NCI-H510A (cell line): ENCODE results near the gene DBF4B.

Experiments used
- DNase-seq: peaks from one replicate; lab custom pipeline; 2025; lab: John Stamatoyannopoulos, UW

DBF4B gene

GRCh38 chr17:44760474-44761308 is 52.2 kb downstream of the DBF4B start:
- DNase-seq = no peak

- DNase-seq = no peak
Observed at GRCh38 chr17:44761932-44762810, 53.7 kb downstream of the DBF4B start.

GRCh38 chr17:44763170-44763569 is 54.7 kb downstream of the DBF4B start:
- DNase-seq = no peak

GRCh38 chr17:44765965-44766364 is 57.5 kb downstream of the DBF4B start:
- no peak for DNase-seq

- no peak for DNase-seq
Observed at GRCh38 chr17:44766409-44767038, 58.1 kb downstream of the DBF4B start.

- no peak for DNase-seq
Observed at GRCh38 chr17:44767493-44767892, 59.0 kb downstream of the DBF4B start.

- DNase-seq = no peak
Observed at GRCh38 chr17:44768505-44769142, 60.2 kb downstream of the DBF4B start.

GRCh38 chr17:44769230-44769629 is 60.8 kb downstream of the DBF4B start:
- DNase-seq = no peak

- DNase-seq = no peak
Observed at GRCh38 chr17:44769647-44770084, 61.2 kb downstream of the DBF4B start.

- no peak for DNase-seq
Observed at GRCh38 chr17:44770166-44770925, 61.9 kb downstream of the DBF4B start.

GRCh38 chr17:44772308-44773045 is 64.0 kb downstream of the DBF4B start:
- no peak for DNase-seq

GRCh38 chr17:44773140-44773539 is 64.7 kb downstream of the DBF4B start:
- no peak for DNase-seq

- DNase-seq = peak; percentile 82
Observed at GRCh38 chr17:44774271-44775135, 66.0 kb downstream of the DBF4B start.

- DNase-seq = peak; percentile 97
Observed at GRCh38 chr17:44775136-44775837, 66.8 kb downstream of the DBF4B start.

GRCh38 chr17:44775838-44776621 is 67.6 kb downstream of the DBF4B start:
- peak; percentile 65 for DNase-seq

- no peak for DNase-seq
Observed at GRCh38 chr17:44776628-44777393, 68.3 kb downstream of the DBF4B start.
